DOHH2 (cell line): ENCODE data around the gene ESF1.

Source experiments
- H3F3A ChIP-seq: fragments of 200-600 bp; sonication (generic), shearing (Covaris generic); 2 replicates; pipeline ENCODE4 v1.6.0; 2016; ENCODE audit warnings: antibody characterized with exemption, mild to moderate bottlenecking; ENCODE audit not compliant: control insufficient read depth, insufficient read depth
- H3K27ac ChIP-seq: fragments of 200-600 bp; sonication (generic); 2 replicates; pipeline ENCODE4 v1.5.1; 2014; ENCODE audit warnings: low read depth, mild to moderate bottlenecking, low read length, moderate library complexity
- H3K27me3 ChIP-seq: fragments of 200-600 bp; sonication (generic); 2 replicates; pipeline ENCODE4 v1.6.1; 2014; ENCODE audit warnings: mild to moderate bottlenecking, low read length, mixed read lengths; ENCODE audit not compliant: control insufficient read depth
- H3K36me3 ChIP-seq: fragments of 200-600 bp; sonication (generic); 2 replicates; pipeline ENCODE4 v1.6.1; 2014; ENCODE audit warnings: mild to moderate bottlenecking, low read length, moderate library complexity, mixed read lengths; ENCODE audit not compliant: control insufficient read depth
- H3K4me1 ChIP-seq: fragments of 200-600 bp; sonication (generic); 2 replicates; pipeline ENCODE4 v1.6.1; 2014; ENCODE audit warnings: mild to moderate bottlenecking, low read length, mixed read lengths; ENCODE audit not compliant: control insufficient read depth
- H3K4me2 ChIP-seq: fragments of 200-600 bp; sonication (generic); 2 replicates; pipeline ENCODE4 v1.6.0; 2014; ENCODE audit warnings: mild to moderate bottlenecking, low read length, moderate library complexity
- H3K4me3 ChIP-seq: fragments of 200-600 bp; sonication (generic); 2 replicates; pipeline ENCODE4 v1.5.1; 2014; ENCODE audit warnings: mild to moderate bottlenecking, low read length, mixed read lengths
- H3K79me2 ChIP-seq: fragments of 200-600 bp; sonication (generic); 2 replicates; pipeline ENCODE4 v1.6.1; 2014; ENCODE audit warnings: mild to moderate bottlenecking, low read length, mixed read lengths; ENCODE audit not compliant: control insufficient read depth
- H3K9me2 ChIP-seq: fragments of 200-600 bp; sonication (generic); replicated peaks from 2 replicates; pipeline ENCODE4 v1.6.1; 2014; ENCODE audit warnings: mild to moderate bottlenecking, low read length, mixed read lengths; ENCODE audit not compliant: control insufficient read depth
- H3K9me3 ChIP-seq: fragments of 200-600 bp; sonication (generic); 2 replicates; pipeline ENCODE4 v1.6.1; 2014; ENCODE audit warnings: antibody characterized with exemption, low read length, mixed read lengths; ENCODE audit not compliant: control insufficient read depth, insufficient read depth
- H4K20me1 ChIP-seq: fragments of 200-600 bp; sonication (generic); 2 replicates; pipeline ENCODE4 v1.6.0; 2014; ENCODE audit warnings: low read depth, mild to moderate bottlenecking, antibody characterized with exemption, low read length, moderate library complexity; ENCODE audit not compliant: control insufficient read depth, insufficient read depth
- CTCF ChIP-seq: fragments of 200-600 bp; sonication (generic); IDR thresholded peaks from one replicate; pipeline ENCODE4 v1.5.1; 2014; ENCODE audit warnings: antibody characterized with exemption, mild to moderate bottlenecking, low read depth, low read length; ENCODE audit not compliant: poor library complexity, severe bottlenecking
- EZH2phosphoT487 ChIP-seq: fragments of 200-600 bp; sonication (generic); IDR thresholded peaks from 2 replicates; pipeline ENCODE4 v1.6.1; 2017; ENCODE audit warnings: borderline replicate concordance, mild to moderate bottlenecking, antibody characterized with exemption, low read length, moderate library complexity, mixed read lengths

Gene ESF1

GRCh38 chr20:13678944-13679343 is 105.8 kb downstream of the ESF1 start:
- H4K20me1 ChIP-seq: no peaks in the 10 kb centered on the region
- H3K27ac ChIP-seq: no peak overlapping the region
- H3K9me3 ChIP-seq: no peaks in the 10 kb centered on the region
- no peaks in the 10 kb centered on the region for H3K4me1 ChIP-seq
- H3K36me3 ChIP-seq: no peaks in the 10 kb centered on the region
- TF ChIP-seq CTCF (no peak), EZH2phosphoT487 (no peak)
- no peaks in the 10 kb centered on the region for H3K9me2 ChIP-seq
- H3K27me3 ChIP-seq: no peaks in the 10 kb centered on the region
- no peak overlapping the region for H3K4me2 ChIP-seq
- H3K4me3 ChIP-seq: no peak overlapping the region
- no peaks in the 10 kb centered on the region for H3K79me2 ChIP-seq
- no peaks in the 10 kb centered on the region for H3F3A ChIP-seq

GRCh38 chr20:13677241-13677640 is 107.5 kb downstream of the ESF1 start:
- H3K4me1 ChIP-seq: no peaks in the 10 kb centered on the region
- no peaks in the 10 kb centered on the region for H3F3A ChIP-seq
- H3K4me2 ChIP-seq: no peak overlapping the region
- TF ChIP-seq EZH2phosphoT487 (no peak), CTCF (no peak)
- no peaks in the 10 kb centered on the region for H3K36me3 ChIP-seq
- H3K4me3 ChIP-seq: no peak overlapping the region
- no peaks in the 10 kb centered on the region for H3K9me2 ChIP-seq
- no peaks in the 10 kb centered on the region for H4K20me1 ChIP-seq
- H3K27me3 ChIP-seq: no peaks in the 10 kb centered on the region; the same call in 1 of the 2 replicates
- no peak overlapping the region for H3K27ac ChIP-seq
- no peaks in the 10 kb centered on the region for H3K79me2 ChIP-seq
- H3K9me3 ChIP-seq: no peaks in the 10 kb centered on the region

GRCh38 chr20:13676682-13677081 is 108.0 kb downstream of the ESF1 start:
- no peak overlapping the region for H3K4me2 ChIP-seq
- TF ChIP-seq CTCF (no peak), EZH2phosphoT487 (no peak)
- H3K9me2 ChIP-seq: no peaks in the 10 kb centered on the region
- H3K4me3 ChIP-seq: no peak overlapping the region
- no peaks in the 10 kb centered on the region for H3F3A ChIP-seq
- no peak overlapping the region for H3K27ac ChIP-seq
- H3K9me3 ChIP-seq: no peaks in the 10 kb centered on the region
- no peaks in the 10 kb centered on the region for H4K20me1 ChIP-seq
- no peaks in the 10 kb centered on the region for H3K79me2 ChIP-seq
- no peaks in the 10 kb centered on the region for H3K36me3 ChIP-seq
- H3K4me1 ChIP-seq: no peaks in the 10 kb centered on the region
- H3K27me3 ChIP-seq: peaks cover 5% of the 10 kb centered on the region

GRCh38 chr20:13672690-13673089 is 112.0 kb downstream of the ESF1 start:
- no peaks in the 10 kb centered on the region for H4K20me1 ChIP-seq
- no peaks in the 10 kb centered on the region for H3K4me1 ChIP-seq
- no peak overlapping the region for H3K4me3 ChIP-seq
- H3K9me3 ChIP-seq: no peaks in the 10 kb centered on the region
- H3K4me2 ChIP-seq: no peak overlapping the region
- no peaks in the 10 kb centered on the region for H3K79me2 ChIP-seq
- no peaks in the 10 kb centered on the region for H3F3A ChIP-seq
- no peak overlapping the region for H3K27ac ChIP-seq
- no peaks in the 10 kb centered on the region for H3K36me3 ChIP-seq
- TF ChIP-seq CTCF: no peak
- TF ChIP-seq EZH2phosphoT487: no peak
- peaks cover 8% of the 10 kb centered on the region for H3K27me3 ChIP-seq
- H3K9me2 ChIP-seq: no peaks in the 10 kb centered on the region
